Urinary bladder (tissue), 4 donors: ENCODE results near the gene ENO4. TPM values are rescaled to one million over a fixed set of nuclear protein-coding genes. Genes with fewer than 3 reads are reported as not detected.

ENCODE experiments used
- DNase-seq: peaks from one replicate; pipeline ENCODE4 v3.0.0-alpha.2; 2015; ENCODE audit errors: extremely low spot score
- H3K27ac ChIP-seq: one replicate; pipeline ENCODE4 v1.5.1; 2013; ENCODE audit warnings: low read depth, mild to moderate bottlenecking, moderate library complexity
- H3K36me3 ChIP-seq: one replicate; pipeline ENCODE4 v1.6.1; 2013; ENCODE audit warnings: mild to moderate bottlenecking, moderate library complexity; ENCODE audit not compliant: insufficient read depth
- H3K4me1 ChIP-seq: one replicate; pipeline ENCODE4 v1.6.1; 2013; ENCODE audit warnings: mild to moderate bottlenecking, moderate library complexity; ENCODE audit not compliant: insufficient read depth
- H3K4me3 ChIP-seq: one replicate; pipeline ENCODE4 v1.5.1; 2013; ENCODE audit warnings: low read depth, low read length
- WGBS: extraction: QIAGEN DNeasy Blood & Tissue Kit; methylation state at CpG from one replicate; pipeline ENCODE4 v1.1.7; 2013; 5-methylcytosine and 5-hydroxymethylcytosine counted together
- polyA plus RNA-seq: library from polyadenylated mRNA; stranded (reverse); fragments of 200-250 nt; gene quantifications from one replicate; pipeline ENCODE4 v1.2.3, GENCODE V29; 2013
- total RNA-seq: library from RNA; depleted of rRNA; stranded (reverse); fragments of >200 nt; gene quantifications from one replicate; pipeline ENCODE4 v1.2.3, GENCODE V29; 2014
- donor health status: healthy with polysubstance abuse.
- donor health status: healthy.

Gene ENO4
- total and polyA plus RNA-seq, 2 donors: 0.28 to 0.74 TPM

GRCh38 chr10:116891208-116891607, 41.9 kb downstream of the ENO4 start:
- Histone ChIP-seq H3K36me3 (no peaks in the 10 kb centered on the region), H3K27ac (no peak overlapping the region), H3K4me3 (no peak overlapping the region), H3K4me1 (peaks cover 2% of the 10 kb centered on the region)
- WGBS: 6% methylated on average over 7 of the region's 7 CpGs
- peak; percentile 81 for DNase-seq

DNA sequence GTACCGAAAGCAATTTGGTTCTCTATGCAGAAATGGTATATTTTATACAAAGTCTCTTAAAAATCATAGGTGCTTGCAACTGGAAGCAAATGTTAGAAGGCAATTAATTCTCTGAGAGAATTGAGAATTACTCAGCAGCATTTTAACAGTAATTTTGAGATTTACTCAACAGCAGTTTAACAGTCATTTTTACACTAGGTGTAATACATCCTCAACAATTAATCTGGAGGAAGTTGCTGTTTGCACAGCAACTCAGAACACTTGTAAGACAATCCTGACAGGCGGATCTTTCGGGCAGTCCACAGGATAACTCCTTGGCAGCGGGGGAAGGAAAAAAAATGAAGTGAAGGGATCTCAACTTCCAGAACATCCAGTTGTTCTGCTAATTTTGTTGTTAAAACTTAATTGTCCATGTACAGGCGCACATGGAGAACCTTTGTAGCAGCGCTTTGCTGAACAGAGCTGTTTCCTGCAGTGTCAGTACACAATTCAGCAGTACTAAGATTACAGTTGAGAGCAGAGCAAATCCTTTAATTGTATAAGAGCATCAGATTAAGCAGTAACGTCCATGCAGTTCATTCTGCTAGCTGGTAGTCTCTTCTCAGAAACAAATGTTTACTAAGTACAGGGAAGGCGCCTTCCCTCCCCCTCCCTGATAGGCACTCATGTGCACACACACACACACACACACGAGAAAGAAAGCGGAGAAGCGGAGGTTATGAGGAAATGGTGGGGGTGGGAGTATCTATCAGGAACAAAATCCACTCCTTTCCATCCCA, 43.8 kb downstream of the ENO4 start:
- DNase-seq: peak; percentile 36
- no peak overlapping the region for H3K27ac ChIP-seq
- peaks cover 2% of the 10 kb centered on the region for H3K4me1 ChIP-seq
- no peak overlapping the region for H3K4me3 ChIP-seq
- 42% methylated on average over 11 of the region's 11 CpGs for WGBS
- no peaks in the 10 kb centered on the region for H3K36me3 ChIP-seq

DNA sequence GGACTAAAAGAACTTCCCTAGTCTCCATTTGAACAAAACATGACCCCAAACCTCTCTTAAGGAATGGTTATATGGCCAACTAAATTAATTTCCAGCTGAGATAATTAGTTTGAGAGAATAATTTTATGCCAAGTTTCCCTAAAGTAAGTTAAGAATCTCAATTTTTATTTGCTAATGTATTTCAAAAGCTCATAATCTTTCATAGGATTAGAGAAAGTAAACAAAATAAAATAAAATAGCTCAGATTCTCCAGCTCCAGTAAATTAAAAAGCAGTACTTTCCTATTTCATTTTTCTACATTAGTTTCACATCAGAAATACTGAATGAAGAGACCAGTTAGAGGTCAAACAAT, 44.4 kb downstream of the ENO4 start:
- peaks cover 2% of the 10 kb centered on the region for H3K4me1 ChIP-seq
- no peak overlapping the region for H3K27ac ChIP-seq
- DNase-seq: no peak
- H3K4me3 ChIP-seq: no peak overlapping the region
- no peaks in the 10 kb centered on the region for H3K36me3 ChIP-seq

- no peak for DNase-seq
- WGBS: 76% methylated on average over 4 of the region's 4 CpGs
- no peaks in the 10 kb centered on the region for H3K4me1 ChIP-seq
- no peak overlapping the region for H3K4me3 ChIP-seq
- H3K27ac ChIP-seq: no peak overlapping the region
- H3K36me3 ChIP-seq: no peaks in the 10 kb centered on the region
Measured at GRCh38 chr10:116899626-116900025, 50.3 kb downstream of the ENO4 start.

GRCh38 chr10:116905845-116906210, 56.5 kb downstream of the ENO4 start:
- WGBS: 95% methylated on average over 3 of the region's 3 CpGs
- H3K4me1 ChIP-seq: no peaks in the 10 kb centered on the region
- H3K4me3 ChIP-seq: no peak overlapping the region
- H3K27ac ChIP-seq: no peak overlapping the region
- no peaks in the 10 kb centered on the region for H3K36me3 ChIP-seq
- DNase-seq: no peak

DNA sequence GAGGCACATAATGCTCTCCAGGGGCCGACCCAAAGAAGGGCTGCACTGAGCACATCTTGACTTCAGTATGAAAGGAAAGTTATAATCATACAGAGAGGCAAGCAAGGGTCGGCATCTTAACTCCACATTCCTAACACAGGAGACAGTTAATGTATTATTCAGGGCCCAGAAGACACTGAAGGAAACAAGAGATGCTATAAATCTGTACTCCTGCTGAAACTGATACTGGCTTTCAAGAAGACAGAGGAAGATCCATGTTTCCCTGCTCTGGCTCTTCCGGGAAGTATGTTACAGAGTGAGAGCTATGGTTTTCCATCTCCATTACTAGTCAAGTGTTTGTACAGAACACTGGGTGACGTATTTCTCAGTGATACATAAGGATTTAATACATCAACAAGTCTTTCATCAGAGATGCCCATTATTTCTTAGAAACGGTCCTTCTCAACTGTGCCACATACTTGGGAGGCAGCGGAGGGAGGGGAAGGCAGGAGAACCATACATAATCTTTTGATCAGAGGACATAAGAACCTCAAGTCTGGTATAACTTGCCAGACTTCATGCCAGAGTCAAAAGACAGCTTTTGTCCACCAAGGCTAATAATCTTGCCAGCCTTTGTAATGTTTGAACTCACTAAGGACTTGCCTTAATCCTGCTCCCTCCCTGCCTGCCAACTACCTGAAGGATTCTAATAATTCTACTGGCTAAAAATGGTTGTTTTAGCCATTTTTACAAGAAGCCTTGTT, 58.1 kb downstream of the ENO4 start:
- 60% methylated on average over 6 of the region's 6 CpGs for WGBS
- H3K4me1 ChIP-seq: no peaks in the 10 kb centered on the region
- no peak for DNase-seq
- H3K27ac ChIP-seq: no peak overlapping the region
- H3K36me3 ChIP-seq: no peaks in the 10 kb centered on the region
- H3K4me3 ChIP-seq: no peak overlapping the region

- H3K27ac ChIP-seq: no peak overlapping the region
- no peak for DNase-seq
- H3K4me1 ChIP-seq: no peaks in the 10 kb centered on the region
- H3K4me3 ChIP-seq: no peak overlapping the region
- H3K36me3 ChIP-seq: no peaks in the 10 kb centered on the region
- whole genome bisulfite sequencing: 87% methylated on average over 1 of the region's 1 CpG
Measured at GRCh38 chr10:116909307-116909706, 60.0 kb downstream of the ENO4 start.

- H3K4me1 ChIP-seq: no peaks in the 10 kb centered on the region
- no peak for DNase-seq
- no peak overlapping the region for H3K4me3 ChIP-seq
- 86% methylated on average over 3 of the region's 3 CpGs for WGBS
- H3K36me3 ChIP-seq: no peaks in the 10 kb centered on the region
- no peak overlapping the region for H3K27ac ChIP-seq
Measured at GRCh38 chr10:116910910-116911309, 61.6 kb downstream of the ENO4 start.

DNA sequence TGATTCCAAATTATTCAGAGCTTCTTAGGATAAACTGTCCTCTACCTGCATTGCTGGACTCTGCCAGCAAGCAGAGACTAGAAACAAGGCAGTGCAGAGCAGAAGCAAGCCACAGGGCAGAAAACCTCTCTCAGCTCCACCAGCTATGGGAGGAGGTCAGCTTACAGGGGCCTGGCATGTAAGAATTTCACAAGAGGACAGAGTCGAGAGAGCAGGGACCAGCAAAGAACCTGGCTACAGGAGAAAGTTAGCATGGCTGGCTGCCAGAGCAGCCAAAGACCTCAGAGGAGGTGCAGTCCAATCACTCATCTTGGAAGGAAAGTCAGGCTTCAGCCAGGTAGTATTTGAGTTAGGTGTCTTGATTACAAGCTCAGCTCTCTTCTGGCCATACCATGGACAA, 62.9 kb downstream of the ENO4 start:
- Histone ChIP-seq H3K4me1 (no peaks in the 10 kb centered on the region), H3K4me3 (no peak overlapping the region), H3K36me3 (no peaks in the 10 kb centered on the region), H3K27ac (no peak overlapping the region)
- DNase-seq: no peak
- 70% methylated on average over 1 of the region's 1 CpG for WGBS

GRCh38 chr10:116913695-116914094, 64.4 kb downstream of the ENO4 start:
- Histone ChIP-seq H3K4me3 (no peak overlapping the region), H3K4me1 (no peaks in the 10 kb centered on the region), H3K36me3 (no peaks in the 10 kb centered on the region), H3K27ac (no peak overlapping the region)
- 27% methylated on average over 1 of the region's 1 CpG for WGBS
- DNase-seq: no peak

GRCh38 chr10:116915340-116915739, 66.0 kb downstream of the ENO4 start:
- H3K4me1 ChIP-seq: no peaks in the 10 kb centered on the region
- no peaks in the 10 kb centered on the region for H3K36me3 ChIP-seq
- H3K27ac ChIP-seq: no peak overlapping the region
- 80% methylated on average over 2 of the region's 2 CpGs for WGBS
- DNase-seq: no peak
- no peak overlapping the region for H3K4me3 ChIP-seq

GRCh38 chr10:116917481-116917880, 68.2 kb downstream of the ENO4 start:
- 90% methylated on average over 3 of the region's 3 CpGs for WGBS
- no peaks in the 10 kb centered on the region for H3K36me3 ChIP-seq
- no peak overlapping the region for H3K27ac ChIP-seq

DNA sequence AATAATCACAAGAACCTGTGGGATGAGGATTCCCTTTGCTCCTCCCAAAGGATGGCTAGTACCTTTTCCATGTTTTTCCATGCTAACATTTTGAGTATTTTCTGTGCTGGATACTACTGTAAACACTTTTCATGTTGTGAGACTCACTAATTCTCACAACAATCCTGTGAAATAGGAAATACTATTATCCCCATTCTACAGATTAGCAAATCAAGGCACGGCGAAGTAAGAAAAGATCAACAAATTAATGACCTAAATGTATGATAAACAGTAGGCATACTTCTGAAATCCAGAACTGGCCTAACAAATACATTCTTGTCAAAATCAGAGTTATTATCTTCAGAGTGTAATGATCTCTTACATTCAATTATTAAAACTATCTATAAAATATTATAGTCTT, 69.3 kb downstream of the ENO4 start:
- no peaks in the 10 kb centered on the region for H3K4me1 ChIP-seq
- H3K4me3 ChIP-seq: no peak overlapping the region
- WGBS: 97% methylated on average over 2 of the region's 2 CpGs
- no peak overlapping the region for H3K27ac ChIP-seq
- H3K36me3 ChIP-seq: no peaks in the 10 kb centered on the region
- DNase-seq: no peak

More at GRCh38 chr10:116917481-116917880, 68.2 kb downstream of the ENO4 start:
- no peak for DNase-seq
- Histone ChIP-seq H3K4me1 (no peaks in the 10 kb centered on the region), H3K4me3 (no peak overlapping the region)

- DNase-seq: no peak
- H3K4me3 ChIP-seq: no peak overlapping the region
- 93% methylated on average over 2 of the region's 2 CpGs for WGBS
- no peaks in the 10 kb centered on the region for H3K4me1 ChIP-seq
- no peaks in the 10 kb centered on the region for H3K36me3 ChIP-seq
- H3K27ac ChIP-seq: no peak overlapping the region
Measured at GRCh38 chr10:116919164-116919563, 69.9 kb downstream of the ENO4 start.
